ENCODE results near the gene DCST1.

Gene DCST1

GRCh38 chr1:155086856-155087535, 53.4 kb downstream of the DCST1 start:
- DNase-seq (ENCODE audit: low spot score) = no peak

- peak; percentile 69 for DNase-seq (ENCODE audit: low spot score)
Measured at GRCh38 chr1:155091071-155092051, 57.7 kb downstream of the DCST1 start.

- DNase-seq (ENCODE audit: low spot score) = no peak
Measured at GRCh38 chr1:155092131-155092530, 58.5 kb downstream of the DCST1 start.

DNA sequence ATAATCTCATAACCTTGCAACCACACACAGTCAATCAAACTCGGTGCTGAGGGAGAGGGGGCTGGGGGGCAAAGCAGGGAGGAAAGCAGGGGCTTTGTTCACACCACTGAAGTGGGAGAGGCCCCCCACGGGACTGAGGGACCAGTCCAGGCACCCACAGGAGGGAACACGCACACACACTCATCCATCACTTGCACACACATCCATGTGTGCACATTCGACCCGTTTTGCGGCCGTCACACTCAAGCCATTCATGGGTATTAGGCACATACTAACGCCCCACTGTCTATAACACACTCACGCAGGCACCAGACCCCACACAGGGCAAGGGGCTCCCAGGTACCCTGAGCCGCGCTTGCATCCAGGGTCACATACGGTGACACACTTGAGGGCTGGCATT, 59.0 kb downstream of the DCST1 start:
- DNase-seq (ENCODE audit: low spot score) = no peak

DNA sequence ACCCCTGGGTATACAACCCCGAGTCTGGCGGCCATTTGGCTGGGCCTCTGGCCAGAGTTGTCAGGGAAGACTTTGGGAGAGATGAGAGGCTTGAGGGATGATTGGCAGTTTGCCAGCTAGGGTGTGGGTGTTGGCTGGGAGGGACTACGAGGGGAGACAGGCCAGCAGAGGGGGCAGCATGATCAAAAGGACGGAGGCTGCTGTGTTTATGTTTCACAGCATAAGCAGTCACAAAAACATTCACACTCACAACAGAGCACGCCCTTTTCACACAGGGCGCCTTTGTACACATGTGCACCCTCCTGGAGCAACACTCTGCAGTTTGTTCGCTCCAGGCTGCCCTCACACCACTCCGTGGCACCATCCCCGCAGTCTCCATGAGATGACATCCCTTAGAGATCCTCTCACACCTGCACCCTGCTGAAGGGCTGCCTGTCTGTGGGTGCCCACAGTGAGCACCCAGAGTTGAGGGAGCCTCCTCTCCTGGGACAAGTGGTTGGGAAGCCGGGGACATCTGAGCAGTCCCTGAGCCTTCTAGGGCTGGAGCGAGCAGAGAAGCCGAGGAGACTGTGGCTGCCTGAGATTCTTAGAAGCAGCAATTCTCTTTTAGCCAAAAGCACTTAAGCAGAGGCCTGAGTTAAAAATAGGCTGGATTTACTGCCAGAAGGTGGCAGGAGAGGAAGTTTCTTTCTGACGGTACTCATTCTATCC, 60.4 kb downstream of the DCST1 start:
- DNase-seq (ENCODE audit: low spot score) = peak; percentile 56

- no peak for DNase-seq (ENCODE audit: low spot score)
Measured at GRCh38 chr1:155094622-155094948, 61.0 kb downstream of the DCST1 start.

DNA sequence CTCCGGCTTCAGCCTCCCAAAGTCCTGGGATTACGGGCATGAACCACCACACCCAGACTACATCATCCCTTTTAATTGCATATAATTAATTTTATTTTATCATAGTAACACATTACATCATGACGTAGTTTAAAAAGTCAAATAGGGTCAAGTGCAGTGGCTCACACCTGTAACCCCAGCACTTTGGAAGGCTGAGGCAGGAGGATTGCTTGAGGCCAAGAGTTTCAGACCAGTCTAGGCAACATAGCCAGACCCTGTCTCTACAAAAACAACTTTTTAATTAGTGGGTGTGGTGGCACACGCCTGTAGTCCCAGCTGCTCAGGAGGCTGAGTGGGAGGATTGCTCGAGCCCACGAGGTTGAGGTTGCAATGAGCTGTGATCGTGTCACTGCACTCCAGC, 65.7 kb downstream of the DCST1 start:
- DNase-seq (ENCODE audit: low spot score) = no peak
